22Rv1 (cell line): ENCODE data around the gene ARHGAP42.

Experiments
- ZFX ChIP-seq: fragments of 450-650 bp; IDR thresholded peaks from 2 replicates; pipeline ENCODE4 v1.6.1; 2017; ENCODE audit warnings: antibody characterized with exemption, borderline replicate concordance
- TF ChIP-seq, protein P1 (sequence below): fragments of 450-650 bp; IDR thresholded peaks from 2 replicates; pipeline ENCODE4 v1.5.1; 2017; ENCODE audit warnings: mild to moderate bottlenecking

DNA sequence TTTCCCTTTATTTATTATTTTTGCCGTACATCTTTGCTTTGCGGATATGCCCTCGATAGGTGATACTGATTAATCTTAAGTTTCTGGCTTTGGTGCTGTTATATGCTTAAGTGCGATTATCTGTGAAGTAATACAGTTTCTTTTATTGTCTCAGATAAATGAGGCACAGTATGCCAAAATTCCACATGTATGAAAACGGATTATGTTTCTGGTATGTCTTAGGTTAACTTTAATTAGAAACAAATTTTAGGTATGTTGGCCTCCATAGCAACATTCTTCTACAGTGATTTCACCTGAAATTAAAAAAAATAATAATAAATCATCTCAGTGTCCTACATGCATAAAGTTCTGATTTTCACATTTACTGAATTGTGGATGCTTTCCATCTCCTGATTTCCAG lies 119.2 kb downstream of the ARHGAP42 start:
- TF ChIP-seq, protein P1, sequence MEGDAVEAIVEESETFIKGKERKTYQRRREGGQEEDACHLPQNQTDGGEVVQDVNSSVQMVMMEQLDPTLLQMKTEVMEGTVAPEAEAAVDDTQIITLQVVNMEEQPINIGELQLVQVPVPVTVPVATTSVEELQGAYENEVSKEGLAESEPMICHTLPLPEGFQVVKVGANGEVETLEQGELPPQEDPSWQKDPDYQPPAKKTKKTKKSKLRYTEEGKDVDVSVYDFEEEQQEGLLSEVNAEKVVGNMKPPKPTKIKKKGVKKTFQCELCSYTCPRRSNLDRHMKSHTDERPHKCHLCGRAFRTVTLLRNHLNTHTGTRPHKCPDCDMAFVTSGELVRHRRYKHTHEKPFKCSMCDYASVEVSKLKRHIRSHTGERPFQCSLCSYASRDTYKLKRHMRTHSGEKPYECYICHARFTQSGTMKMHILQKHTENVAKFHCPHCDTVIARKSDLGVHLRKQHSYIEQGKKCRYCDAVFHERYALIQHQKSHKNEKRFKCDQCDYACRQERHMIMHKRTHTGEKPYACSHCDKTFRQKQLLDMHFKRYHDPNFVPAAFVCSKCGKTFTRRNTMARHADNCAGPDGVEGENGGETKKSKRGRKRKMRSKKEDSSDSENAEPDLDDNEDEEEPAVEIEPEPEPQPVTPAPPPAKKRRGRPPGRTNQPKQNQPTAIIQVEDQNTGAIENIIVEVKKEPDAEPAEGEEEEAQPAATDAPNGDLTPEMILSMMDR: no peak
- no peak for TF ChIP-seq ZFX
